Stimulated activated CD4-positive, alpha-beta T cell treated with anti-CD3 and anti-CD28 coated beads, Interleukin-12 subunit alpha, Interleukin-12 subunit beta, amount 100 ng/mL, for 24 hours (primary cell): ENCODE measurements around the gene IL25.
"Not testable (repeated sequence)": the region's sequence is repeated elsewhere in the genome, so short reads cannot be mapped to it uniquely, and the experiment has no call there.

Experiments
- DNase-seq, 2 experiments: peaks; one replicate each; pipeline ENCODE4 v3.0.0-alpha.2; 2020; ENCODE audit warnings: low read depth in 2 of 2

IL25 gene

GRCh38 chr14:23409475-23409874, 36.9 kb downstream of the IL25 start:
- no peak for DNase-seq

- no peak for DNase-seq
Observed at GRCh38 chr14:23409966-23410635, 37.5 kb downstream of the IL25 start.

GRCh38 chr14:23411563-23412525, 39.2 kb downstream of the IL25 start:
- no peak for DNase-seq

- DNase-seq: no peak
Observed at GRCh38 chr14:23413681-23414080, 41.1 kb downstream of the IL25 start.

- no peak for DNase-seq
Observed at GRCh38 chr14:23414254-23414653, 41.6 kb downstream of the IL25 start.

GRCh38 chr14:23414906-23415820, 42.6 kb downstream of the IL25 start:
- no peak for DNase-seq

GRCh38 chr14:23415821-23416778, 43.5 kb downstream of the IL25 start:
- no peak for DNase-seq

GRCh38 chr14:23416801-23417200, 44.2 kb downstream of the IL25 start:
- no peak for DNase-seq

- DNase-seq: not testable (repeated sequence)
Observed at GRCh38 chr14:23417269-23417668, 44.7 kb downstream of the IL25 start.

GRCh38 chr14:23418021-23418420, 45.4 kb downstream of the IL25 start:
- no peak for DNase-seq

- DNase-seq: not testable (repeated sequence)
Observed at GRCh38 chr14:23419646-23420045, 47.0 kb downstream of the IL25 start.

- DNase-seq: no peak
Observed at GRCh38 chr14:23421594-23421993, 49.0 kb downstream of the IL25 start.

GRCh38 chr14:23423657-23424056, 51.0 kb downstream of the IL25 start:
- no peak for DNase-seq

- no peak for DNase-seq
Observed at GRCh38 chr14:23425169-23425568, 52.6 kb downstream of the IL25 start.

GRCh38 chr14:23425798-23426197, 53.2 kb downstream of the IL25 start:
- DNase-seq: not testable (repeated sequence)
